SHP77 treated with DMSO at 0.1 percent for 48 hours (cell line): Measurements from ENCODE around the gene SRPX.

Experiments used
- DNase-seq: peaks from one replicate; lab custom pipeline; 2025; lab: John Stamatoyannopoulos, UW

The SRPX gene

DNA sequence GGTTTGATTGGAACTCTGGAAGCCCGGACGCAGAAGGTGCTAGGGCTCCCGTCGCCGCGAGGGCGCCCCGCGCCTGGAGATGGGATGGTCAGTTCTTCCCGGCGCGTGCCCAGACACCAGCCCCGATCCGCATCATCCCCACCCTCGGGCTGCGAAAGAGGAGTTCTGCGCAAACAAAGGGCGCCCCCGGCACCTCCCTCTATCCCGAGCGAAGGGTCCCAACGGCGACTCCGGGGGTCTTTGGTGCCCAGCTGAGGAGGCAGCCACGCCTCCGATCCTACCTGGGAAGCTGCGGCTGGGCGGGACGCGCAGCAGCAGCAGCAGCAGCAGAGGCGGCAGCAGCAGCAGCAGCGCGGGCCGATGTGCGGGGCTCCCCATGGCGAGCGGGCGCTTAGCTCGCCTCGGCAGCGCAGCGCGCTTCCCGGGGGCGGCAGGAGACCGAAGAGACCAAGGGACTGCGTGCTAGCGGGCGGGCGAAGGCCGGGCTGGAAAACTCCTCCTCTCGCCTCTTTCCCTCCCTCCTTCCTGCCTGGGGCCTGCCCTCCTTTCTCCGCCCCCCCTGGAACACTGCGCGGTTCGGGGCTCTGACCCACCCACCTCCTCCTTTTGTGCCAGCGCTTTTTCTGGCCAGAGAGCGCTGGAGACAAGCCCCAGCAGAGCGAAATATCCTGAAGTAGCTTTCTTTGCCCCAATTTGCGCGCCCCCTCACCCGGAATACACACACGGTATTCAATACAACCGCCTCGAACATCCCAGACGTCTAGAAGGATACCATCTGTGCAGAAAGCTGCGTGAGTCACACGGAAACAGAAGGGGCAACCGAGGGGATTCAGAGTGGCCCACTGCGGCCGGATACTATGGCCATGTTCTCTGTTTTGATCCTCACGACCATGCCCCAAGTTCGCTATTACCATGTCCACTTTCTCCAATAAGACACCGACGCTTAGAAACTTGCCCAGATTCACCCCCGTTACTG, at the start of gene SRPX:
SRPX (minus strand) TSS at position 457 of the 976 bp plus-strand sequence; CDS start at position 378, 79 bp downstream.
- DNase-seq: no peak

DNA sequence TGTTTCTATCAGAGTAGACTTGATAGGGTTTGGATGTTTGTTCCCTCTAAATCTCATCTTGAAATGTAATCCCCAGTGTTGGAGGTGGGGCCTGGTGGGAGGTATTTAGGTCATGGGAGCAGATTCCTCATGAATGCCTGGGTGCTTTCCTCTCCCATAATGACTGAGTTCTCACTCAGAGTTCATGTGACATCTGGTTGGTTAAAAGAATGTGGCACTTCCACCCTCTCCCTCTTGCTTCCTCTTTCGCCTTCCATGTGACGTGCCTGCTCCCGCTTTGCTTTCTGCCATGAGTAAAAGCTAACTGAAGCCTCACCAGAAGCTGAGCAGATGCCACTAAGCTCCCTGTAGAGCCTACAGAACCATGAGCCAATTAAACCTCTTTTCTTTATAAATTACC, 47.3 kb upstream of the SRPX start:
- no peak for DNase-seq

- no peak for DNase-seq
These were observed 42.3 kb upstream of the SRPX start for GRCh38 chrX:38262715-38263620.

DNA sequence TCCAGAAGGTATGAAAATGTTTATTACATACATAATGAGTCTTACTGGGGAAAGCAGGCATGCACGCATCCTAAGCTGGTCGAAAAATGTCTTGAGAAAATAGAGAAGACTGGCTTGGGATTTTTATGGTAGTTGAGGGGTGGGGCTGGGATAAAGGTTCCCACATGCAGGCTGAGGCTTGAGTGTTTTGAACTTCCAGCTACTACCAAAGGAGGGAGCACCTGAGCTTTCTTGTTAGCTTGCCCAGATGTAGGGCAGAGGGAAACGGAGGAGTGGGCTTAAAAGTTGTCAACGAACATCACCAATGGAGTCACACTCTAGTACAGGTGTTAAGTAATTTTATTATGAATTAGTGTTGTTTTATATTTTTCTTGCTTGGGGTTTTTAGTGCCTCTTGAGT, 39.6 kb upstream of the SRPX start:
- DNase-seq: no peak

DNA sequence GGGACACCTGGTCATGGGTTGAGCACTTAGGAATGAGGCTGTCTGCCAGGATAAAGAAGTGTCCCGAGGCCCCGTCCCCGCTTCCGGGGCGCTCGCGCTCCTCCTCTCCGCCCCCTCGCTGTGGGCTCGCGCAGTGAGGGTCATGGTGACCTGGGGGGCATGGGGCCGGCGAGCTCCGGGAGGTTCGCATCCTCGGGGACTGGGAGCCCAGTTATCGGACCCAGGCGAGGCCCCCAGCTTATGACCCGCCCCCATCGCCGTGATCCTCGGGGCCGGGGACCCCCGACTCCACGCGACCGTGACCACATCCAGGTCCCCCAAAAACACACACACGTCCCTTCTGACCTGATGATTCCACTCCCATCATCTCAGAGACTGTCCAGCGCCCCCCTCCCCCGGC, 35.3 kb upstream of the SRPX start:
- DNase-seq: no peak

- no peak for DNase-seq
These were observed 29.3 kb upstream of the SRPX start for GRCh38 chrX:38249965-38250364.

DNA sequence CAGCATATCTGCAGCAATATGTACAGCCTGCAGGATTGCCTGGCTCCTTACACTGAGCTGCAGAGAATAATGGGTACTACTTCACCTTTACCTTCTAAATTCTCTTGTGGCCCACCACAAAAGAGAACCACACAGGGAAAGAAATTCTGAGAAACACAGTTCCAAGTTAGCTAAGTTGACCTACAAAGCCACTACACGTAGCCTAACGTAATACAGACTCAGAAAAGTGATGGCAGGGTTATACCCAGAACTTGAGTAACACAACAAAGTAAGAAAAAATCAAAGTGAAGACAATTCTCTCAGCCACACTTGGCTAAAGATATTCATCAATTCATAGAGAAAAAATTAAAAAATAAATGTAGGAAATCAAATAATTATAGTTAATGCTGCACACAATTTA, 26.4 kb upstream of the SRPX start:
- DNase-seq: no peak

GRCh38 chrX:38240541-38240940, 19.9 kb upstream of the SRPX start:
- no peak for DNase-seq

DNA sequence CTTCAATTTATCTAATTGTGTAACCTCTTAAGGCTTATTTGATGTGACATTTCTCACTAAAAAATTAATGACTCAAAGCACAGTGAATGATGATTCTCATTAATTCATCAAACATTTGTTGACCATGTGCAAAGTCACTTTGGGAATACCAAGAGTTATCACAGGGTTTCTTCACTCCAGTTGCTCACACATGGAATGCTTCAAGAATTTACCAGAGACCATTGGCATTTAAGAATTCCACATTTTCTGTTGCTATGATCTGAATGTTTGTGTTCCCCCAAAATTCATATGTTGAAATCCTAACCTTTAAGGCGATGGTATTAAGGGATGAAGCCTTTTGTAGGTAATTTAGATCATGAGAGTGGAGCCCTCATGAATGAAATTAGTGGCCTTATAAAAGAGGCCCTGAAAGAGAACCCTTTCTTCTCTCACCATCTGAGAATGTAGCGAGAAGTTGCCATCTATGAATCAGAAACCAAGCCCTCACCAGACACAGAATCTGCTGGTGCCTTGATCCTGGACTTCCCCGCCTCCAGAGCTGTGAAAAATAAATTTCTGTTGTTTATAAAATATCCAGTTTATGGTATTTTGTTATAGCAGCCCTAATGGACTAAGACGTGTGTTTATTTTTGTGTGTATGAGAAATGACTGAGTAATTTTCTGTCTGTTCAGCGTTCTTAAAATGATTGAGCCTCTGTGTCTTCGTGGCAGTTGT, 16.4 kb upstream of the SRPX start:
- no peak for DNase-seq

GRCh38 chrX:38233891-38234667, 13.4 kb upstream of the SRPX start:
- DNase-seq: no peak

- DNase-seq: no peak
These were observed 11.5 kb upstream of the SRPX start for GRCh38 chrX:38232079-38232686.

DNA sequence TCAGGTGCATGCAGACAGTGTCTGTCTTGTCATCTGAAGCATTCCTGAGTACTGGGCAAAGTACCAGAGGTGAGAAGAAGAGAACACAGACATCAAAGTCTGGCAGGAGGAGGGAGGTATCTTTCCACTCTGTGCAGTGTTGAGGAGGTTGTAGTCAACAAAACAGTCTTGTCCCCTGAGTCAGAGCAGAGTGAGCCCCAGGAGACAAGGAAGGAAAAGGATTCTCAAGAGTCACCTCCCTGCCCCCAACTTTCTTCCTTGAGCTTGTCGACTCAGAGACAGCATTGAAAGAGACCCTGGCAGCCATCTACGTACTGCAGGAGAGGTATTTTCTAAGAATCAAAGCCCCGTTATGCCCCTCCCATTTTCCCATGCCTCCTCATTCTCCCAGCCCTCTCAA, 4.4 kb upstream of the SRPX start:
- DNase-seq: no peak

GRCh38 chrX:38224160-38224559, 3.5 kb upstream of the SRPX start:
- DNase-seq: no peak

DNA sequence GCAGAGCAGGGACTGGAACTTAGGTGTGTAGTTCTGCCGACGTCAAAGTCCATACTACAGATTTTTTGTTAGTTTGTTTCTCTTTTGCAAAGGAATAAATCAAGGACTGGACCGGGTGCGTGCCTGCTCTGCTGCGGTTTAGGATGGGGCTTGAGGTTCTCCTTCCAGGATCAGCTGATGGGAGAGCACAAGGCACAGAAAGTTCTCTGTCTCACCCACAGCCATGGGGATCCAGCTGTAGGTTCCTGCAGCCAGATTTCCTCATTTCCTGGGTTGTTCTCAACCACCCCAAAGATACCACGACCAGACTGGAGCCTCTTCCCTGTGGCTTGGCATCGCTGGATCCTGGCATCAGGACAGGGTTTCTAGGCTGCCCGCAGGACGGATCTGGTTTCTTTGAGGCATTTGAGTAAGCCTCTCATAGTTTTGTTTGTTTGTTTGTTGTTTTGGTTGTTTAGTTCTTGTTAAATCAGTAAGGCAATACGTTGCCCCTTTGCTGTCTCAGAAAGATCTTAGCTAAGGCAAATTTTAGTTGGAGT, 789 bp upstream of the SRPX start:
- DNase-seq: no peak

- DNase-seq: no peak
These were observed 652 bp downstream of the SRPX start for GRCh38 chrX:38220024-38220414.

- no peak for DNase-seq
These were observed 4.0 kb downstream of the SRPX start for GRCh38 chrX:38216642-38217041.

DNA sequence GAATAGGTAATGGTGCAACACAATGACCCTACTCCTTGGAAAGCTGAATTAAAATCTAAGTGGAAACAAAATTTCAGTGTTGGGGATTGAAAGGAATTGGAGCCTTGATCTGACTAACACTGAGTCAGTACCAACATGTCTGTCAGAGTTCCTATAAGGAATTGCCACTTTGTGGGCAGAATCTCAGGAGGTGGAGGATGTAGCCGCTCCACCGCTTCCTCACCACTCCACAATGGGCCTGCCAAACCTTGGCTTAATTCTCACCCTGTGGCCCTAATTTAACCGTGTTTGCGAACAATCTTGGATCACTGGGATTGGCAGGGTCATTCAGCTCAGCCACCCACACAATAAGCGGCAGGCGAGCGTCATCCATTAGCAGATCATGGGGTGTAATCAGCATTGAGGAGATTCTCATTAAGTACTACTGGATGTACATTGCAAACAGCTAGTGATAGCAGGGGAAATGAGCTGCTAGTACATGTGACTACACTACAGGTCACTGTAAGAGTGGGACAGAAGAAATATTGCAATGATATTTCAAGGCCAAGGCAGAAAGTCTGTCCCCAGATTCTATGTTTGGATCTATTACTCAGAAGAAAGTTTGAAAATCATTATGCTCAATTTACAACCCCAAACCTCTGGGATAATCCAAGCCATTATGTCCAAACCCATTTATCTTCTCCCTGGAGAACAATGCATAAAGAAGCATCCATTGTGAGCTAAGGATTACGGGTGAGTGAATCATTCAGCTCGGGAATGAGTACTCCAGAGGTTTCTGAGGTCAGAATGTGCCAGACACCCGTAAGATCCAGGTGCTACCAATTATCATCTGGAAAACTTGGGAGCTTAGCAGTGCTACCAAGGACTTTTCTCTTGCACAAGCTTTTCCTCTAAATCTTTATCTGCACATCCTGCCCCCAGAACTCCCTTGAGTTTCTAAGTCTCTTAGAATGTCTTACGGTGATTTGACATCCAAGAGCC, 5.8 kb downstream of the SRPX start:
- no peak for DNase-seq

GRCh38 chrX:38214044-38214443, 6.6 kb downstream of the SRPX start:
- no peak for DNase-seq

- no peak for DNase-seq
These were observed 8.6 kb downstream of the SRPX start for GRCh38 chrX:38211891-38212635.
